H7 (cell line): ENCODE results near the gene ZBTB1. TPM values are rescaled to one million over a fixed set of nuclear protein-coding genes. Genes with fewer than 3 reads are reported as not detected.

Experiments
- DNase-seq: peaks from one replicate; pipeline ENCODE4 v3.0.0; 2012
- H3K27me3 ChIP-seq: 2 replicates; pipeline ENCODE4 v1.6.0; 2011; ENCODE audit warnings: mild to moderate bottlenecking, low read length; ENCODE audit not compliant: control insufficient read depth, insufficient read depth
- H3K36me3 ChIP-seq: replicated peaks from 2 replicates; pipeline ENCODE4 v1.5.1; 2011; ENCODE audit warnings: low read length; ENCODE audit not compliant: control insufficient read depth, insufficient read depth
- H3K4me3 ChIP-seq: 2 replicates; pipeline ENCODE4 v1.5.1; 2011; ENCODE audit warnings: low read depth, mild to moderate bottlenecking, control low read depth, low read length, moderate library complexity; ENCODE audit not compliant: insufficient read depth
- total RNA-seq: library from RNA; depleted of rRNA; stranded (reverse); fragments of >200 nt; shearing (Covaris generic); gene quantifications from 2 replicates; pipeline ENCODE4 v1.2.3, GENCODE V29; 2014

The ZBTB1 gene
- total RNA-seq, 1 experiment from 2014 or later, result 16.0 TPM

- DNase-seq, result no peak
- H3K27me3 ChIP-seq, result no peaks in the 10 kb centered on the region
- no peaks in the 10 kb centered on the region for H3K36me3 ChIP-seq
- H3K4me3 ChIP-seq, result no peak overlapping the region
These were observed 28.1 kb upstream of the ZBTB1 start for GRCh38 chr14:64476438-64476837.

- Histone ChIP-seq H3K4me3 (no peak overlapping the region), H3K27me3 (no peaks in the 10 kb centered on the region), H3K36me3 (no peaks in the 10 kb centered on the region)
- DNase-seq, result no peak
These were observed 25.8 kb upstream of the ZBTB1 start for GRCh38 chr14:64478634-64479250.

- Histone ChIP-seq H3K4me3 (no peak overlapping the region), H3K36me3 (peaks cover 7% of the 10 kb centered on the region), H3K27me3 (no peaks in the 10 kb centered on the region)
- no peak for DNase-seq
These were observed 15.9 kb upstream of the ZBTB1 start for GRCh38 chr14:64488590-64489099.

- Histone ChIP-seq H3K27me3 (no peaks in the 10 kb centered on the region), H3K36me3 (peaks cover 9% of the 10 kb centered on the region), H3K4me3 (no peak overlapping the region)
- DNase-seq, result no peak
These were observed 12.9 kb upstream of the ZBTB1 start for GRCh38 chr14:64491637-64492036.

GRCh38 chr14:64493455-64493854, 11.1 kb upstream of the ZBTB1 start:
- H3K27me3 ChIP-seq, result no peaks in the 10 kb centered on the region

GRCh38 chr14:64495252-64495651, 9.3 kb upstream of the ZBTB1 start:
- H3K36me3 ChIP-seq, result peaks cover 1% of the 10 kb centered on the region; the same call in 1 of the 2 replicates
- H3K4me3 ChIP-seq, result no peak overlapping the region
- no peak for DNase-seq
- no peaks in the 10 kb centered on the region for H3K27me3 ChIP-seq

More at GRCh38 chr14:64493455-64493854, 11.1 kb upstream of the ZBTB1 start:
- Histone ChIP-seq H3K36me3 (peaks cover 1% of the 10 kb centered on the region; the same call in 1 of the 2 replicates), H3K4me3 (no peak overlapping the region)
- DNase-seq, result no peak

- peaks cover 1% of the 10 kb centered on the region; the same call in 1 of the 2 replicates for H3K36me3 ChIP-seq
- no peak overlapping the region for H3K4me3 ChIP-seq
- H3K27me3 ChIP-seq, result no peaks in the 10 kb centered on the region
- DNase-seq, result no peak
These were observed 7.8 kb upstream of the ZBTB1 start for GRCh38 chr14:64496764-64497163.

GRCh38 chr14:64500088-64500487, 4.5 kb upstream of the ZBTB1 start:
- Histone ChIP-seq H3K36me3 (peaks cover 1% of the 10 kb centered on the region; the same call in 1 of the 2 replicates), H3K4me3 (no peak overlapping the region), H3K27me3 (no peaks in the 10 kb centered on the region)
- DNase-seq, result no peak

GRCh38 chr14:64501411-64502171, 3.0 kb upstream of the ZBTB1 start:
- Histone ChIP-seq H3K27me3 (no peaks in the 10 kb centered on the region), H3K4me3 (no peak overlapping the region), H3K36me3 (no peaks in the 10 kb centered on the region)
- no peak for DNase-seq

- Histone ChIP-seq H3K4me3 (peak overlapping the region; percentile 94), H3K36me3 (no peaks in the 10 kb centered on the region), H3K27me3 (no peaks in the 10 kb centered on the region)
- DNase-seq, result no peak
These were observed 2.1 kb upstream of the ZBTB1 start for GRCh38 chr14:64502456-64502855.

- H3K4me3 ChIP-seq, result peak overlapping the region; percentile 94
- H3K27me3 ChIP-seq, result no peaks in the 10 kb centered on the region
- no peaks in the 10 kb centered on the region for H3K36me3 ChIP-seq
- DNase-seq, result peak; percentile 31
These were observed 1.6 kb upstream of the ZBTB1 start for GRCh38 chr14:64502887-64503433.

- Histone ChIP-seq H3K4me3 (peak within 1 kb of the TSS; percentile 94), H3K36me3 (no peaks in the 10 kb centered on the region), H3K27me3 (no peaks in the 10 kb centered on the region)
- DNase-seq, result peak; percentile 92
These were observed 898 bp upstream of the ZBTB1 start, which contains the start of gene ZBTB25 for GRCh38 chr14:64503434-64504309. ZBTB25 (minus strand) TSS chr14:64503838; CDS start chr14:64490533, 13,305 bp downstream.

- Histone ChIP-seq H3K36me3 (no peaks in the 10 kb centered on the region), H3K4me3 (peak overlapping the region; percentile 94), H3K27me3 (no peaks in the 10 kb centered on the region)
- DNase-seq, result peak; percentile 91
These were observed 576 bp downstream of the ZBTB1 start for GRCh38 chr14:64504897-64505794.
